AG04450 (cell line): ENCODE data around the gene IL24. TPM values are rescaled to one million over a fixed set of nuclear protein-coding genes. Genes with fewer than 3 reads are reported as not detected.

Experiments
- CTCF ChIA-PET: fragments of 300-600, 350-600 bp; formaldehyde crosslinking; extraction: SDS; loops from one replicate; lab custom pipeline; 2022; ENCODE audit warnings: antibody characterized with exemption, inconsistent platforms; lab: Charles Lee
- POLR2A ChIA-PET: fragments of 350-600 bp; formaldehyde crosslinking; extraction: SDS; loops from one replicate; lab custom pipeline; 2021; ENCODE audit warnings: antibody characterized with exemption, inconsistent platforms; lab: Yijun Ruan, JAX
- DNase-seq: peaks from one replicate; pipeline ENCODE4 v3.0.0-alpha.2; 2011; ENCODE audit warnings: low read depth, low spot score
- H3K27ac ChIP-seq: one replicate; pipeline ENCODE4 v1.5.1; 2012; ENCODE audit warnings: low read depth, low read length, control low read depth
- H3K27me3 ChIP-seq: one replicate; pipeline ENCODE4 v1.6.0; 2012; ENCODE audit warnings: low read length; ENCODE audit not compliant: control insufficient read depth, insufficient read depth
- H3K4me3 ChIP-seq: 2 replicates; pipeline ENCODE4 v1.5.1; 2011; ENCODE audit warnings: mild to moderate bottlenecking, low read depth, low read length, control low read depth
- H3K9me3 ChIP-seq: 2 replicates; pipeline ENCODE4 v1.5.1; 2012; ENCODE audit warnings: low read length; ENCODE audit not compliant: control insufficient read depth, insufficient read depth
- polyA plus RNA-seq: library from polyadenylated mRNA; depleted of rRNA; stranded (reverse); fragments of >200 nt; gene quantifications from 2 replicates; pipeline ENCODE4 v1.2.3, GENCODE V29; 2011
- TF ChIP-seq, protein P1 (sequence below): IDR thresholded peaks from 2 replicates; pipeline ENCODE4 v1.5.1; 2011; ENCODE audit warnings: low read depth, low read length, control low read depth, inconsistent platforms

Gene IL24
- polyA plus RNA-seq, 1 experiment = 0.73 TPM

DNA sequence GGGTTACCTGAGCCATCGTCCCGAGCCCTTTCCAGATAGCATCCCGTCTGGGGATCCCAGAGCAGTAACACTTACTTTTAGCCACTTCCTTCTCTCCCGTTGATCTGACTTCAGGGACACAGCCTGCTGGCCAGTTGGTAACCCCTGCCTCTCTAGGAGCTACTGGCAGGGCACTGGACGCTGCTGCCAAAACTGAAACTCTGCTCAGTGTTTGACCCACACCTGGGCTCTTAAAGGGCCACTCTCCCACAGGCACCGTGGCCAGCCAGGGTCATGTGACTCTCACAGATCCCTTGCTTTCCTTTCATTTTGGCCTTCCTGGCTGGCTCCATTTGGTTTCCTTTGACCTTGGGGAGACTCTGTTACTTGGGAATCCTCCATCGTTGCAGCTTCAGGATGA, 49.0 kb downstream of the IL24 start, which contains the start of gene PIGR:
TSS of gene PIGR (minus strand) at position 206 of the 400 bp plus-strand sequence. CDS start 5,935 bp downstream, outside the sequence.
- TF ChIP-seq, protein P1, sequence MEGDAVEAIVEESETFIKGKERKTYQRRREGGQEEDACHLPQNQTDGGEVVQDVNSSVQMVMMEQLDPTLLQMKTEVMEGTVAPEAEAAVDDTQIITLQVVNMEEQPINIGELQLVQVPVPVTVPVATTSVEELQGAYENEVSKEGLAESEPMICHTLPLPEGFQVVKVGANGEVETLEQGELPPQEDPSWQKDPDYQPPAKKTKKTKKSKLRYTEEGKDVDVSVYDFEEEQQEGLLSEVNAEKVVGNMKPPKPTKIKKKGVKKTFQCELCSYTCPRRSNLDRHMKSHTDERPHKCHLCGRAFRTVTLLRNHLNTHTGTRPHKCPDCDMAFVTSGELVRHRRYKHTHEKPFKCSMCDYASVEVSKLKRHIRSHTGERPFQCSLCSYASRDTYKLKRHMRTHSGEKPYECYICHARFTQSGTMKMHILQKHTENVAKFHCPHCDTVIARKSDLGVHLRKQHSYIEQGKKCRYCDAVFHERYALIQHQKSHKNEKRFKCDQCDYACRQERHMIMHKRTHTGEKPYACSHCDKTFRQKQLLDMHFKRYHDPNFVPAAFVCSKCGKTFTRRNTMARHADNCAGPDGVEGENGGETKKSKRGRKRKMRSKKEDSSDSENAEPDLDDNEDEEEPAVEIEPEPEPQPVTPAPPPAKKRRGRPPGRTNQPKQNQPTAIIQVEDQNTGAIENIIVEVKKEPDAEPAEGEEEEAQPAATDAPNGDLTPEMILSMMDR = no peak
- Histone ChIP-seq H3K27me3 (peaks cover 60% of the 10 kb centered on the region), H3K9me3 (no peaks in the 10 kb centered on the region; the same call in 1 of the 2 replicates), H3K27ac (no peak within 1 kb of the TSS), H3K4me3 (no peak within 1 kb of the TSS)
- CTCF ChIA-PET = interaction anchor here (1.0 kb wide), 1 partner anchor 34 kb away, joined by 4 read pairs; no protein-coding TSS in a partner anchor
- POLR2A ChIA-PET = no interaction called here
- DNase-seq = no peak

- CTCF ChIA-PET = interaction anchor here (0.7 to 1.8 kb wide), 4 partner anchors 11 to 213 kb away, joined by 3 to 7 read pairs (median 4); no protein-coding TSS in a partner anchor
- no peak for DNase-seq
- TF ChIP-seq, protein P1 = no peak
- no peaks in the 10 kb centered on the region; the same call in 1 of the 2 replicates for H3K9me3 ChIP-seq
- POLR2A ChIA-PET = no interaction called here
- H3K4me3 ChIP-seq = no peak overlapping the region
- H3K27ac ChIP-seq = no peak overlapping the region
- peaks cover 50% of the 10 kb centered on the region for H3K27me3 ChIP-seq
Measured at GRCh38 chr1:206947255-206947654, 50.0 kb downstream of the IL24 start.

DNA sequence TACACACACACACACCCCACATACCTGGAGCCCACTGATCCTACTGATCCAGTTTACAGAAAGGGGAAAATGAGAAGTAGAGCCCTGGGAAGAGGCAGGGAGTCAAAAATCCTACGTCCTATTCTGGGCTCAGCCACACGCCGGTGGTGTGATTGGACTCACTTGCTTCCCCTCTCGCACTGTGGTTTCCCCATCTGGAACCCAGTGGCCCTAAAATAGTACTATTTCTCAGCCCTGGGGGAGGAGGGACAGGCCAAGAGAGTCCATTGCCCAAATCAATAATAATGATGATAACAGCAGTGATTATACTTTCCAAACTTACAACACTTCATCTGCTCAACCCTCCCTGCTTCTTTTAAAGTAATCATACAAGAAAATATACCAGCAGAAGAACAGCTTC, 52.0 kb downstream of the IL24 start:
- CTCF ChIA-PET = no interaction called here
- Histone ChIP-seq H3K9me3 (no peaks in the 10 kb centered on the region; the same call in 1 of the 2 replicates), H3K4me3 (no peak overlapping the region), H3K27me3 (peaks cover 33% of the 10 kb centered on the region), H3K27ac (no peak overlapping the region)
- DNase-seq = no peak
- POLR2A ChIA-PET = no interaction called here
- TF ChIP-seq, protein P1 = no peak

GRCh38 chr1:206949641-206950040, 52.4 kb downstream of the IL24 start:
- DNase-seq = no peak
- Histone ChIP-seq H3K27me3 (peaks cover 34% of the 10 kb centered on the region), H3K9me3 (no peaks in the 10 kb centered on the region; the same call in 1 of the 2 replicates), H3K27ac (no peak overlapping the region), H3K4me3 (no peak overlapping the region)
- ChIA-PET POLR2A (no interaction called here), CTCF (no interaction called here)
- TF ChIP-seq, protein P1 = no peak

GRCh38 chr1:206951318-206952100, 54.3 kb downstream of the IL24 start:
- DNase-seq = no peak
- Histone ChIP-seq H3K27me3 (peaks cover 31% of the 10 kb centered on the region), H3K9me3 (no peaks in the 10 kb centered on the region; the same call in 1 of the 2 replicates), H3K27ac (no peak overlapping the region), H3K4me3 (no peak overlapping the region)
- TF ChIP-seq, protein P1 = no peak
- ChIA-PET POLR2A (interaction anchor here (0.6 kb wide), 1 partner anchor 49 kb away, joined by 3 read pairs; no protein-coding TSS in a partner anchor), CTCF (interaction anchor here (1.0 kb wide), 1 partner anchor 10 kb away, joined by 3 read pairs; no protein-coding TSS in a partner anchor)
